Activated naive CD8-positive, alpha-beta T cell (primary cell): ENCODE data around the gene IQGAP1.

Source experiments
- H3K27ac Mint-ChIP-seq: one replicate; pipeline ENCODE4 v1.8.0; 2021; ENCODE audit warnings: mixed read lengths
- H3K27me3 Mint-ChIP-seq: one replicate; pipeline ENCODE4 v1.8.0; 2021; ENCODE audit warnings: mixed read lengths
- H3K36me3 Mint-ChIP-seq: one replicate; pipeline ENCODE4 v1.8.0; 2021; ENCODE audit warnings: mixed read lengths
- H3K4me1 Mint-ChIP-seq: one replicate; pipeline ENCODE4 v1.8.0; 2021; ENCODE audit warnings: low read depth, mixed read lengths
- H3K4me3 Mint-ChIP-seq: one replicate; pipeline ENCODE4 v1.8.0; 2021; ENCODE audit warnings: mild to moderate bottlenecking, mixed read lengths
- H3K9me3 Mint-ChIP-seq: one replicate; pipeline ENCODE4 v1.8.0; 2021; ENCODE audit warnings: low read depth, mixed read lengths

The IQGAP1 gene

DNA sequence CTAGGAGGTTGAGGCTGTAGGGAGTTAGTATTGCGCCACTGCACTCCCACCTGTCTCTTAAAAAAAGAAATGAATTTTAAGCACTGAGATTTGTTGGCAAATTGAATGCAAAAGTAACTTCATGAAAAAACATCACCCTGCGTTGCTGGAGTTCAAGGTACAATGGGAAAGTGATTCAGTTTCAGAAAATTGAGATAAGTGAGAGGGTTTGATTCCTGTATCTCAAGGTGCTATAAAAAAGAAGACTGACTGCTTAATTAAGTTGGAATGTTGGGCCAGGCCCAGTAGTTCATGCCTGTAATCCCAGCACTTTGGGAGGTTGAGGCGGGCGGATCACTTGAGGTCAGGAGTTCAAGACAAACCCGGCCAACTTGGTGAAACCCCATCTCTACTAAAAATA is 39.1 kb downstream of the IQGAP1 start:
- peaks cover 8% of the 10 kb centered on the region for H3K36me3 Mint-ChIP-seq
- H3K4me1 Mint-ChIP-seq, result peaks cover 26% of the 10 kb centered on the region
- H3K27me3 Mint-ChIP-seq, result no peaks in the 10 kb centered on the region
- no peak overlapping the region for H3K27ac Mint-ChIP-seq
- H3K4me3 Mint-ChIP-seq, result no peak overlapping the region
- no peaks in the 10 kb centered on the region for H3K9me3 Mint-ChIP-seq

- Mint-ChIP-seq H3K36me3 (peaks cover 22% of the 10 kb centered on the region), H3K4me1 (peaks cover 15% of the 10 kb centered on the region), H3K4me3 (no peak overlapping the region), H3K27ac (no peak overlapping the region), H3K27me3 (no peaks in the 10 kb centered on the region), H3K9me3 (no peaks in the 10 kb centered on the region)
Measured at GRCh38 chr15:90432253-90432652, 44.2 kb downstream of the IQGAP1 start.

DNA sequence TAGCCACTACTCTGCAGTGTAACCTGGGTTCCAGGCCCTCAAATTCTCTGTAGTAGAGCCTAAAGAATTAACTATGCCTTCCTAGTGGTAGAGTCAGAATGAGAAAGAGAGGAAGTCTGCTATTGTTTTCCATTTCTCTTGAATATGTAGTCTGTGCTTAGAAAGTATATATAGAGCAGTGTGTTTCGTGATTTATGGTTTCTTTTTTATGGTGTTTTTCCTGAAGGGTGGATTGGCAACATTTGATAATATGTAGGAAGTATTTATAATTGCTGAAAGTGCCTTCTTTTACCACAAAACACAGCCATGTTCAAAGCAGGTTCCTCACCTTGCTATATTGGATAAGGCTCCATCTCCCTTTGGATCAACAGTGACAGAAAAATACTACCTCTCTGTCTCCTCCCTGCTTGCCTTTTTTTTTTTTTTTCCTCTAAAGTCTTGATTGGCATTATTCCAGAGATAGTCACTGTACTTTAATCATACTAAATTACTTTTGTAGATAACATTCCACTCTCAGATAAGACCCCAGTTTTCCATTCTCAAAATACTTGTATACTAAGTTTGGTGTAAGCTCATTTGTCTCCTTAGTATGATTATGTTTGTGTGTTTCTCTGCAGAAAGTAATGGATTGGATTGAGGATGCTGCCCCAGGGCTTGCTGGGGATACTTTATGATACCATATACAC is 47.8 kb downstream of the IQGAP1 start:
- Mint-ChIP-seq H3K9me3 (no peaks in the 10 kb centered on the region), H3K4me3 (no peak overlapping the region), H3K4me1 (peaks cover 11% of the 10 kb centered on the region), H3K27ac (no peak overlapping the region), H3K27me3 (no peaks in the 10 kb centered on the region), H3K36me3 (peaks cover 24% of the 10 kb centered on the region)

DNA sequence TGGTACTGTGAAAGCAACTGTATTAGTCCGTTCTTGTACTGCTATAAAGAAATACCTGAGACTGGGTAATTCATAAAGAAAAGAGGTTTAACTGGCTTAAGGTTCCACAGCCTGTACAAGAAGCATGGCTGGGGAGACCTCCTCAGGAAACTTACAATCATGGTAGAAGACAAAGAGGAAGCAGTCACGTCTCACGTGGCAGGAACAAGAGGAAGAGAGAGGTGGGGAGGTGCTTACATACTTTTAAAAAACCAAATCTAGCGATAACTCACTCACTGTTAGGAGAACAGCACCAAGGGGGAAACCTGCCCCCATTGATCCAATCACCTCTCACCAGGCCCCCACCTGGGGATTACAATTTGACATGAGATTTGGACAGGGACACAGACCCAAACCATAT is 48.9 kb downstream of the IQGAP1 start:
- Mint-ChIP-seq H3K27ac (no peak overlapping the region), H3K27me3 (no peaks in the 10 kb centered on the region), H3K4me1 (peaks cover 11% of the 10 kb centered on the region), H3K9me3 (no peaks in the 10 kb centered on the region), H3K36me3 (peaks cover 21% of the 10 kb centered on the region), H3K4me3 (no peak overlapping the region)

- no peaks in the 10 kb centered on the region for H3K9me3 Mint-ChIP-seq
- no peak overlapping the region for H3K27ac Mint-ChIP-seq
- H3K27me3 Mint-ChIP-seq, result no peaks in the 10 kb centered on the region
- no peak overlapping the region for H3K4me3 Mint-ChIP-seq
- peaks cover 11% of the 10 kb centered on the region for H3K4me1 Mint-ChIP-seq
- peaks cover 17% of the 10 kb centered on the region for H3K36me3 Mint-ChIP-seq
Measured at GRCh38 chr15:90437516-90437915, 49.5 kb downstream of the IQGAP1 start.

DNA sequence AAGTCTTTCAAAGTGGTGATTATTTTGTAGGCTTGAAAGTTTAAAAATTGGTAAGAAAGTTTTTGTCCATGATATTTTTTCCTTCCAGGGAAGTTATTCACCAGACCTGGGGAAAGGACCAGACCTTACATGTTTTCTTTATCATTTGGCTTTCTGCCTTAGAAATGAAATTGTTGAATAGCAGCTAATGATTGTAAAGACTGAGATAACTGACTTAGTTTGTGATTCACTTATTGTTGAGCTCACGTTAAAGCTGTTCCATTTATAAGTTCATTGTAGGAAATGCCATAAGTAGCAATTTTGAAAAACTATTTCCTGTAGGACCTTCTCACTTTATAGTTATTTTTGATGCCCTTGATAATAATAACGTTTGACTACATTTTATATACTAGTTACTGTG is 51.9 kb downstream of the IQGAP1 start:
- Mint-ChIP-seq H3K4me1 (peaks cover 11% of the 10 kb centered on the region), H3K4me3 (no peak overlapping the region), H3K27me3 (no peaks in the 10 kb centered on the region), H3K9me3 (no peaks in the 10 kb centered on the region), H3K27ac (no peak overlapping the region), H3K36me3 (peaks cover 9% of the 10 kb centered on the region)

GRCh38 chr15:90441027-90441426 is 53.0 kb downstream of the IQGAP1 start:
- no peak overlapping the region for H3K27ac Mint-ChIP-seq
- H3K27me3 Mint-ChIP-seq, result no peaks in the 10 kb centered on the region
- H3K4me3 Mint-ChIP-seq, result no peak overlapping the region
- H3K36me3 Mint-ChIP-seq, result peaks cover 12% of the 10 kb centered on the region
- no peaks in the 10 kb centered on the region for H3K9me3 Mint-ChIP-seq
- peaks cover 8% of the 10 kb centered on the region for H3K4me1 Mint-ChIP-seq

DNA sequence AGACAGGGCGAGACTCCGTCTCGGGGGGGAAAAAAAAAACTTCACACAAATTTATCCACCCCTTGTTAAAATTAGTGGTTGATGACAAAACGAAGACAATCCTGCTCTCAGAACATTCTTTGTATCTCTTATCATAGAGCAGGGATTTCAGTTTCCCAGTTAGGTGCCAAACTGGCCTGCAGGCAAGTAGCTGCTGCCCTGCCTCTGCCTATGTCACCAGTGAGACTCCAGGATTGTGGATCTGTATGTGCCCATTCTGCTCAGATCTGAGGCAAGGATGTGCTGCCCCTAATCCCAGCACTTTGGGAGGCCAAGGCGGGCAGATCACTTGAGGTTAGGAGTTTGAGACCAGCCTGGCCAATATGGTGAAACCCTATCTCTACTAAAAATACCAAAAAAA is 54.4 kb downstream of the IQGAP1 start:
- Mint-ChIP-seq H3K27me3 (no peaks in the 10 kb centered on the region), H3K4me1 (no peaks in the 10 kb centered on the region), H3K9me3 (no peaks in the 10 kb centered on the region), H3K4me3 (no peak overlapping the region), H3K36me3 (peaks cover 11% of the 10 kb centered on the region), H3K27ac (no peak overlapping the region)

GRCh38 chr15:90449206-90449735 is 61.2 kb downstream of the IQGAP1 start:
- no peak overlapping the region for H3K4me3 Mint-ChIP-seq
- H3K9me3 Mint-ChIP-seq, result no peaks in the 10 kb centered on the region
- H3K27ac Mint-ChIP-seq, result no peak overlapping the region
- no peaks in the 10 kb centered on the region for H3K27me3 Mint-ChIP-seq
- H3K36me3 Mint-ChIP-seq, result peaks cover 31% of the 10 kb centered on the region
- no peaks in the 10 kb centered on the region for H3K4me1 Mint-ChIP-seq

DNA sequence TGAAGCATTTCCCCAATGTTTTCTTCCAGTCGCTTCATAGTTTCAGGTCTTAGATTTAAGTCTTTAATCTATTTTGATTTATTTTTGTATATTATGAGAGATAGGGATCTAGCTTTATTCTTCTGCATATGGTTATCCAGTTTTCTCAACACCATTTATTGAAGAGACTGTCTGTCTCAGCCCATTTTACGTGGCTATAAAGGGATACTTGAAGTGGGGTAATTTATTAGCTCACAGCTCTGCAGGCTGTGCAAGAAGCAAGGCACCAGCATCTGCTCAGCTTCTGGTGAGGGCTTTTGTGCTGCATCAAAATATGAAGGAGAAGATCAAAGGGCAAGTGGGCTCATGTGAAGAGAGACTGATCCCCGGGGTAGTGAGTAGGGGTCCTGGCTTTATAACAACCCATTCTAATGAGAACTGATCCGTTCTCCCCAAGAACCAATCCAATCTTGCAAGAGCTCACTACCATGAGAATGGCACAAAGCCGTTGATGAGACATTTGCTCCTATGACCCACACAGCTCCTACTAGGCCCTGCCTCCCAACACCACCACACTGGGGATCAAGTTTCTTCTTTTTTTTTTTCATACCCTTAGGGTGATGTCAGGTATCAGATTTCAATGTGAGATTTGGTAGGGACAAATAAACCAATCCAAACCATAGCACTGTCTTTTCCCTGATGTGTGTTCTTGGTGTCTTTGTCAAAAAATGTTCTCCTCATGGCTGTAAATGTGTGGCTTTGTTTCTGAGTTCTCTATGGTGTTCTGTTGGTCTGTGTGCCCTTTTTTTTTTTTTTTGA is 63.2 kb downstream of the IQGAP1 start:
- Mint-ChIP-seq H3K9me3 (no peaks in the 10 kb centered on the region), H3K27me3 (no peaks in the 10 kb centered on the region), H3K4me3 (no peak overlapping the region), H3K36me3 (peaks cover 29% of the 10 kb centered on the region), H3K27ac (no peak overlapping the region), H3K4me1 (no peaks in the 10 kb centered on the region)

DNA sequence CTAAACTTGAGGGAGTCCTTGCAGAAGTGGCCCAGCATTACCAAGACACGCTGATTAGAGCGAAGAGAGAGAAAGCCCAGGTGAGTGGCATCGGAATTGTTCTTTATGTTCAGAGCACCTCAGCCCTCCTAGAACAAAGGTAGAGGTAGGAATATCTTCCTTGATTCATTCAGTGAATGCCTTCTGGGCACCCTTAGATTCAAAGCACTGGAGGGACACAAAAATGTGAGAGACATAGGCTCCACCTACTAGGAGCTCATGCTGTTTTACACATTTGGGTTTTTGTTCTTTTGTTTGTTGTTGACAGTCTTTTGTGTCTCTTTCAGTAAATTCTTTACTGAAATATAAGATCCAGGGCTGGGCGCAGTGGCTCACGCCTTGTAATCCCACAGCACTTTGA is 68.2 kb downstream of the IQGAP1 start:
- H3K4me3 Mint-ChIP-seq, result no peak overlapping the region
- peaks cover 6% of the 10 kb centered on the region for H3K4me1 Mint-ChIP-seq
- H3K27me3 Mint-ChIP-seq, result no peaks in the 10 kb centered on the region
- peaks cover 16% of the 10 kb centered on the region for H3K36me3 Mint-ChIP-seq
- H3K27ac Mint-ChIP-seq, result no peak overlapping the region
- H3K9me3 Mint-ChIP-seq, result no peaks in the 10 kb centered on the region

- Mint-ChIP-seq H3K9me3 (no peaks in the 10 kb centered on the region), H3K36me3 (peaks cover 20% of the 10 kb centered on the region), H3K4me1 (peaks cover 6% of the 10 kb centered on the region), H3K27ac (no peak overlapping the region), H3K27me3 (no peaks in the 10 kb centered on the region), H3K4me3 (no peak overlapping the region)
Measured at GRCh38 chr15:90458061-90458460, 70.0 kb downstream of the IQGAP1 start.

DNA sequence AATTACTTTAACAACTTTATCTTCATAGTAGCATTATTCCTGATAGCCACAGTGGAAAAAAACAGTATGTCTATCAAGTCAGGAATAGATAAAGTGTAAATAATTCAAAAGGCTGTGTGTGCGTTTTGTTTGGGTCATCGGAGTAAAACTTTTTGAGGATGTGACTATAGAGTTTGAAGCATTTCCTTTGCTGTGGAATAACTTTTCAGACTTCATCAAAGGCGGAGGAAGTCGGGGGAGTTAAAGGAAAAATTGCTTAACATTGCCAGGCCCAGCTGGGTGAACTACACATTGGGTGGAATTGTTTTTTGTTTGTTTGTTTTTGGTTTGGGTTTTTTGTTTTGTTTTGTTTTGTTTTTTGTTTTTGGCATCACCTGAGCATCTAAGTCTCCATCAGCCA is 71.3 kb downstream of the IQGAP1 start:
- H3K4me1 Mint-ChIP-seq, result peaks cover 6% of the 10 kb centered on the region
- H3K9me3 Mint-ChIP-seq, result no peaks in the 10 kb centered on the region
- peaks cover 11% of the 10 kb centered on the region for H3K36me3 Mint-ChIP-seq
- H3K27me3 Mint-ChIP-seq, result no peaks in the 10 kb centered on the region
- H3K4me3 Mint-ChIP-seq, result no peak overlapping the region
- H3K27ac Mint-ChIP-seq, result no peak overlapping the region

- peaks cover 9% of the 10 kb centered on the region for H3K36me3 Mint-ChIP-seq
- H3K4me1 Mint-ChIP-seq, result peaks cover 6% of the 10 kb centered on the region
- no peaks in the 10 kb centered on the region for H3K27me3 Mint-ChIP-seq
- no peak overlapping the region for H3K4me3 Mint-ChIP-seq
- H3K9me3 Mint-ChIP-seq, result no peaks in the 10 kb centered on the region
- no peak overlapping the region for H3K27ac Mint-ChIP-seq
Measured at GRCh38 chr15:90460142-90460824, 72.2 kb downstream of the IQGAP1 start.

DNA sequence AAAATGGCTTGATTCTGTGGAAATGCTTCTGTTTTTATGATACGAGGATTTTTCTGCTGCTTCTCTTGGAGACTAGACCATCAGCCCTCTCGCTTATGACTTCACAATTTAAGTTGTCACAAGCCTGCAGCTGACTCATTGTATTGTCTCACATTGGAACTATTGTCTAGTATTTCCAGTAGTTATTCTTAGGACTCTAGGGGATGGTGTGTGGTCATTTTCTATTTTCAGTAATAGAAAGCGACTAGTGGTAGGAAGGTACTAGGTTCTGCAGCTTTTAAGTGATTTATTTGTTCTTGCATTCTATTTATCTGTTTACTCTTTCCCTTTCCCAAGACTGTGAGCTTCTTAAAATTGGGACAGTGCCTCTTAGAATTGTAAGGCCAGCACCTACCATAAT is 75.3 kb downstream of the IQGAP1 start:
- peaks cover 6% of the 10 kb centered on the region for H3K36me3 Mint-ChIP-seq
- H3K4me3 Mint-ChIP-seq, result no peak overlapping the region
- no peaks in the 10 kb centered on the region for H3K9me3 Mint-ChIP-seq
- H3K4me1 Mint-ChIP-seq, result peaks cover 7% of the 10 kb centered on the region
- H3K27me3 Mint-ChIP-seq, result no peaks in the 10 kb centered on the region
- no peak overlapping the region for H3K27ac Mint-ChIP-seq
